Gastroesophageal sphincter (tissue), 4 donors: Measurements from ENCODE around the gene IQSEC1. TPM values are rescaled to one million over a fixed set of nuclear protein-coding genes. Genes with fewer than 3 reads are reported as not detected.

Experiments used
- ATAC-seq: fragments of 150-250 bp; one replicate; pipeline ENCODE4 v1.9.1; 2016; ENCODE audit warnings: mild to moderate bottlenecking, moderate library complexity
- H3K27ac ChIP-seq, 4 donors: fragments of 200-600 bp; sonication (generic) in 3 of 4; 1 replicate in 3 of 4; 2 replicates in 1 of 4; pipeline ENCODE4 v1.5.1; 2016 to 2019
- H3K27me3 ChIP-seq: fragments of 200-600 bp; sonication (generic); one replicate; pipeline ENCODE4 v1.5.1; 2019
- H3K36me3 ChIP-seq, 2 donors: fragments of 200-600 bp; sonication (generic); one replicate each; pipeline ENCODE4 v1.5.1; 2019; ENCODE audit warnings: control low read depth in 1 of 2
- H3K4me1 ChIP-seq, 3 donors: fragments of 200-600 bp; sonication (generic); 1 replicate in 2 of 3; 2 replicates in 1 of 3; pipeline ENCODE4 v1.5.1; 2016 to 2019; ENCODE audit warnings: control low read depth in 2 of 3
- H3K4me3 ChIP-seq, 2 donors: fragments of 200-600 bp; sonication (generic); one replicate each; pipeline ENCODE4 v1.5.1; 2019; ENCODE audit warnings: mild to moderate bottlenecking in 1 of 2, moderate library complexity in 1 of 2
- H3K9me3 ChIP-seq, 3 donors: fragments of 200-600 bp; sonication (generic); one replicate each; pipeline ENCODE4 v1.5.1; 2017 to 2019; ENCODE audit warnings: control low read depth in 2 of 3
- EP300 ChIP-seq: sonication (generic); formaldehyde crosslinking; IDR thresholded peaks from one replicate; pipeline ENCODE4 v1.6.1; 2017; ENCODE audit warnings: antibody characterized with exemption, mild to moderate bottlenecking
- POLR2A ChIP-seq, 2 donors: fragments of 450-650 bp; IDR thresholded peaks; one replicate each; pipeline ENCODE4 v1.6.1; 2017; ENCODE audit warnings: antibody characterized with exemption in 2 of 2, mild to moderate bottlenecking in 2 of 2, moderate library complexity in 1 of 2
- POLR2AphosphoS5 ChIP-seq: sonication (generic); formaldehyde crosslinking; IDR thresholded peaks from one replicate; pipeline ENCODE4 v1.6.1; 2017; ENCODE audit warnings: antibody characterized with exemption
- WGBS, 2 donors: methylation state at CpG; one replicate each; pipeline ENCODE4 v1.1.5; 2018; ENCODE audit warnings: low coverage in 1 of 2; 5-methylcytosine and 5-hydroxymethylcytosine counted together
- total RNA-seq, 4 donors: library from RNA; depleted of rRNA; stranded (reverse); fragments of >200 nt; gene quantifications; one replicate each; pipeline ENCODE4 v1.1.0, GENCODE V29; 2016
- TF ChIP-seq, protein P1 (sequence below), 4 experiments: fragments of 200-600 bp in 2 of 4; fragments of 450-650 bp in 2 of 4; sonication (generic) in 1 of 4; IDR thresholded peaks; one replicate each; pipeline ENCODE4 v1.5.1; 2017 to 2019; ENCODE audit warnings: antibody characterized with exemption in 4 of 4, mild to moderate bottlenecking in 2 of 4, moderate library complexity in 2 of 4

The IQSEC1 gene
- total RNA-seq, 4 donors from 2014 or later: 49.5 to 104 (median 61.7) TPM

DNA sequence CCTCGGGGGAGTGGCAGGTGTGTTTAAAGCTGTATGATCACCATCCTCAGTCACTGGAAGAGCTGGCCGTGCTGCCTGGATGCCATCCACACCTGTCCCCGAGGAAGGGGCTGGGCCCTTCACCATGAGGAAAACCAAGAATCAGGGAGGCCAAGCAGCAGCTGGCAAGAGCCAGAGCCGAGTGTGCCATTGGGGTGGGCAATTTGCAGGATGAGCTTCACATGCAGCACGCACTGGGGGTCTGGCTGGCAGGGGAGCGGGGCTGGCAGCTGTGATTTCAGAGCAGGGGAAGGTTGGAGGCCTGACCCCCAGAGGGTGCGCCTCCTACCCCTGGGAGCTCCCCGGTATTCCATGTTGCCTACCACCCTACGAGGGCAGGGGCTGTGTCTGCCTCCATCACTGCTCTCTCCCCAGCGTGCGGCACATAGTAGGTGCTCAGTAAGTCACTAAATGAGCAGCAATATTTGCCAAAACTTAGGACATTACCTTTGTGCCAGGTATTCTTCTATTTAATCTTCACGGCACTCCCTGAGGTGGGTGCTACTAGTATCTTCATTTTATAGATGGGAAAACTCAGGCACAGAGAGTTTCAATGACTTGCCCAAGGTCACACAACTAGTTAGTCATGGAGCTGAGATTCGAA is 30.3 kb upstream of the IQSEC1 start:
- TF ChIP-seq POLR2A (IDR thresholded peaks at IDR 0.05) (no peak), POLR2AphosphoS5 (no peak), EP300 (no peak)
- TF ChIP-seq, protein P1, sequence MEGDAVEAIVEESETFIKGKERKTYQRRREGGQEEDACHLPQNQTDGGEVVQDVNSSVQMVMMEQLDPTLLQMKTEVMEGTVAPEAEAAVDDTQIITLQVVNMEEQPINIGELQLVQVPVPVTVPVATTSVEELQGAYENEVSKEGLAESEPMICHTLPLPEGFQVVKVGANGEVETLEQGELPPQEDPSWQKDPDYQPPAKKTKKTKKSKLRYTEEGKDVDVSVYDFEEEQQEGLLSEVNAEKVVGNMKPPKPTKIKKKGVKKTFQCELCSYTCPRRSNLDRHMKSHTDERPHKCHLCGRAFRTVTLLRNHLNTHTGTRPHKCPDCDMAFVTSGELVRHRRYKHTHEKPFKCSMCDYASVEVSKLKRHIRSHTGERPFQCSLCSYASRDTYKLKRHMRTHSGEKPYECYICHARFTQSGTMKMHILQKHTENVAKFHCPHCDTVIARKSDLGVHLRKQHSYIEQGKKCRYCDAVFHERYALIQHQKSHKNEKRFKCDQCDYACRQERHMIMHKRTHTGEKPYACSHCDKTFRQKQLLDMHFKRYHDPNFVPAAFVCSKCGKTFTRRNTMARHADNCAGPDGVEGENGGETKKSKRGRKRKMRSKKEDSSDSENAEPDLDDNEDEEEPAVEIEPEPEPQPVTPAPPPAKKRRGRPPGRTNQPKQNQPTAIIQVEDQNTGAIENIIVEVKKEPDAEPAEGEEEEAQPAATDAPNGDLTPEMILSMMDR (IDR thresholded peaks at IDR 0.05): no peak
- Histone ChIP-seq H3K4me3 (no peak overlapping the region), H3K4me1 (no peaks in the 10 kb centered on the region), H3K27ac (no peak overlapping the region), H3K27me3 (peaks cover 16% of the 10 kb centered on the region), H3K9me3 (no peaks in the 10 kb centered on the region), H3K36me3 (no peaks in the 10 kb centered on the region)
- 92 to 100% methylated on average over 2 of the region's 13 CpGs for WGBS, 2 donors
- no peak for ATAC-seq

DNA sequence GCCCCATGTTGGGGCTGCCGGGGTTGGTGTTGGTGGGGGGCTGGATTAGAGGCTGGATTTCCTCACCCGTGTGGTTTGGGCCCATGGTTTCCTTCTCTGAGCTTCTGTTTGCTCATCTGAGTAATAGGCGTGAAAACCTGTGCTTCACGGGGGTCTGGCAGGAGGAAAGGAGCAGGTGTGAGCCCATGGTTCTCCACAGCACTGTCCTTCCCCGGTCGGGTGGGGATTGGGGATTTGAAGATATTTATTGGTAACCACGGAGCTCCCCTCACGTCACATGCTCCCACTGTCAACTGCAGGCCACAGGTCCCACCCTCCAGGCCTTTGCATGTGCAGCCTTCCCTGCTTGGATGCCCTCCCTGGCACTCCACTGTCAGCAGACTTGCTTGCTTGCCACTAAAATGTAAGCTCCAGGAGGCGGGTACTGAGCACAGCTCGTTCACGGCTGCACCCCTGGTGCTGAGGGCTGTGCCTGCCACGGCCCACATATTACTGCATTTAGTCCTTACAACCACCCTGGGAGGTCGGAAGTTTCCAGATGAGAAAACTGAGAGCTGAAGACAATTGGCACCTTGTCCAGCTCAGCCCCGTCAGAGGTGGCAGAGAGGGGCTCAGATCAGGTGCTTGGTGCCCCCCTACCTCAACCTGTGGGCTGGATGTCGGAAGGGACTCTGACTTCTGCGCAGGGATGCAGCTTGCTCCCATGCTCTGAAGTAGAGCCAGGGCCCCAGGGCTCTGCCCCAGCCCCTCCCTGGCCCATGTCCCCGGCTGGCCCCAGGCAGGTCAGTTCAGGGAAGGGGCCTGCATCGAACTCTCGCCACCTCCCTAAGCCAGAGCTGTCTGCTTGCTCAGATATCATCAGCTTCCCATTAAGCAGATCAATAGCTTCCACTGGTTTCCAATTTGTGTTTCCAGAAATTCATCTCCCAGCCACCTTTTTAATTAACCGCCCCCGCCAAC is 29.4 kb upstream of the IQSEC1 start:
- H3K36me3 ChIP-seq: no peaks in the 10 kb centered on the region
- no peaks in the 10 kb centered on the region for H3K4me1 ChIP-seq
- H3K9me3 ChIP-seq: no peaks in the 10 kb centered on the region
- TF ChIP-seq POLR2AphosphoS5 (no peak), EP300 (no peak), POLR2A (IDR thresholded peaks at IDR 0.05) (no peak)
- TF ChIP-seq, protein P1 (IDR thresholded peaks at IDR 0.05): no peak
- no peak for ATAC-seq
- WGBS, 2 donors: 73 to 87% methylated on average over 3 to 6 of the region's 21 CpGs
- no peak overlapping the region for H3K4me3 ChIP-seq
- H3K27ac ChIP-seq: no peak overlapping the region
- peaks cover 16% of the 10 kb centered on the region for H3K27me3 ChIP-seq

DNA sequence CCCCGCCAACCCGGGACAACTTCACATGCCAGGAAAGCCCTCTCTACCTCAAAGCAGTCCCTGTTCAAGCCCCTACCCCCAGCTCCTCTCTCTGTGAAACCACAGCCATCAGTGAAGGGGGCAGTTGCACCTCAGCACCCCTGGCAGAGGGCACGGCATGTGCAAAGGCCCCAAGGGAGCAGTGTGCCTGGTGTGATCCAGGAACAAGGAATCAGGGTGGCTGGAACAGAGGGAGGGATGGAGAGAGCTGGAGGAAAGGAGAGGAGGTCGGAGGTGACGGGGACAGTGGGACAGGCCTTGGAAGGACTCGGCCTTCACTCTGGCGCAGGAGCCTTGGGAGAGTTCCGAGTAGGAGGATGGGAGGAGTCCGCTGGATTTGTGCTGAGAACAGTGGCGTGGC is 26.5 kb upstream of the IQSEC1 start:
- Histone ChIP-seq H3K4me1 (no peaks in the 10 kb centered on the region), H3K27me3 (peaks cover 13% of the 10 kb centered on the region), H3K9me3 (no peaks in the 10 kb centered on the region), H3K36me3 (no peaks in the 10 kb centered on the region), H3K4me3 (no peak overlapping the region), H3K27ac (no peak overlapping the region)
- TF ChIP-seq POLR2AphosphoS5 (no peak), POLR2A (IDR thresholded peaks at IDR 0.05) (no peak), EP300 (no peak)
- TF ChIP-seq, protein P1 (IDR thresholded peaks at IDR 0.05): no peak
- ATAC-seq: no peak
- 81 to 100% methylated on average over 4 to 8 of the region's 10 CpGs for WGBS, 2 donors

DNA sequence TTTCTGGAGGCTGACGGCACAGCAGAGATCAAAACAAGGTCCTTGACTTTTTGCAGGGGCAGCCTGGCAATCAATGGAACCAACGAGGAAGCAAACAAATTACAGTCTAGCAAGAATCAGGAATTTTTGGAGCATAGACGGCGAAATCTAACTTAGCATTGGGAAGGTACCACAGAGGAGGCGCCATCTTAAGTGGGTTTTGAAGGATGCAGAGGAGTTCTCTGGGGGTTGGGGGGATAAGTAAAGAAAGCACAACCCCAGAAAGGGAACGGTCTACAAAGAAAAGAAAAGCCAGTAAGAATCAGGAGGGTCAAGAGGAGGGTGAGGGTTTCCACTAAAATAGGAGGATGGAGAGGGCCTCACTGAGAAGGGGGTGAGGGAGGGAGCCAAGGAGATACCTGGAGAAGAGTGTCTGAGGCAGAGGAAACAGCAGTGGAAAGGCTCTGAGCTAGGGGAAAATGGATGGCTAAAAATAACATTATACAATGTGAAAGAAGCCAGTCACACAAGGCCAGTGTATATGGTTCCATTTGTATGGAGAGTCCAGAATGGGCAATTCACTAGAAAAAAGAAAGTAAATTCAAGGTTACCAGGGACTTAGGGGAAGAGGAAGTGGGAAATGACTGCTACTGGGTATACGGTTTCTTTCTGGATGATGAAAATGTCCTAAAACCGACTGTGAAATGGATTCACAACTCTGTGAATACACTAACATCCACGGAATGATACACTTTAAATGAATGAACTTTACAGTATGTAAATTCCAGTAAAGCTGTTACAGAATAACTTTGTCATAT is 25.2 kb upstream of the IQSEC1 start:
- H3K36me3 ChIP-seq: no peaks in the 10 kb centered on the region
- H3K27ac ChIP-seq: no peak overlapping the region
- no peaks in the 10 kb centered on the region for H3K4me1 ChIP-seq
- H3K9me3 ChIP-seq: no peaks in the 10 kb centered on the region
- 75 to 83% methylated on average over 4 to 7 of the region's 9 CpGs for WGBS, 2 donors
- TF ChIP-seq POLR2A (IDR thresholded peaks at IDR 0.05) (no peak), POLR2AphosphoS5 (no peak)
- H3K27me3 ChIP-seq: peaks cover 6% of the 10 kb centered on the region
- no peak for ATAC-seq
- H3K4me3 ChIP-seq: no peak overlapping the region

DNA sequence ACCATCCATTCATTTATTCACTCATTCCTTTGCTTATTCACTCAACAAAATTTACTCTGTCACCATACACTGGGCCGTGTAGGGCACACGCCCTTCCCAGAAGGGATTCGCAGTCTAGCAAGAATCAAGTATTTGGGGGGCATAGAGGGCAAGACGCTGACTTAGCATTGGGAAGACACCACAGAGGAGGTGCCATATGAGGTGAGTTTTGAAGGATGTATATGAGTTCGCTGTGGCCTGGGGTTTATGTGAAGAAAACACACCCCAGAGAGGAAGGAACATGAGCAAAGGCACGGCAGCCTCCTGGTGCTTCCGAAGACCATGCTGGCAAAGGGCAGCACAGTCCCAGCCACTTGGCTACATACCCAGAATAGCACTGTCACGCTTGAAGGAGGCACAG is 23.1 kb upstream of the IQSEC1 start:
- H3K36me3 ChIP-seq: no peaks in the 10 kb centered on the region
- no peaks in the 10 kb centered on the region for H3K9me3 ChIP-seq
- no peak for ATAC-seq
- TF ChIP-seq, protein P1 (IDR thresholded peaks at IDR 0.05): no peak
- TF ChIP-seq POLR2AphosphoS5: no peak
- no peak for TF ChIP-seq EP300
- no peak for TF ChIP-seq POLR2A (IDR thresholded peaks at IDR 0.05)
- peaks cover 0 to 18% (median 0%) of the 10 kb centered on the region in 3 donors for H3K4me1 ChIP-seq
- H3K4me3 ChIP-seq: no peak overlapping the region
- 90 to 100% methylated on average over 4 of the region's 8 CpGs for WGBS, 2 donors
- no peak overlapping the region for H3K27ac ChIP-seq
- H3K27me3 ChIP-seq: peaks cover 6% of the 10 kb centered on the region
